Erythroblast (primary cell): ENCODE data around the gene DIPK2A.

Source experiments
- GATA1 ChIP-seq: IDR thresholded peaks from 2 replicates; pipeline ENCODE4 v1.6.1; 2011; ENCODE audit warnings: low read depth, mild to moderate bottlenecking, control low read depth, low read length, moderate library complexity
- POLR2A ChIP-seq: IDR thresholded peaks from 2 replicates; pipeline ENCODE4 v1.6.1; 2011; ENCODE audit warnings: mild to moderate bottlenecking, low read length

DNA sequence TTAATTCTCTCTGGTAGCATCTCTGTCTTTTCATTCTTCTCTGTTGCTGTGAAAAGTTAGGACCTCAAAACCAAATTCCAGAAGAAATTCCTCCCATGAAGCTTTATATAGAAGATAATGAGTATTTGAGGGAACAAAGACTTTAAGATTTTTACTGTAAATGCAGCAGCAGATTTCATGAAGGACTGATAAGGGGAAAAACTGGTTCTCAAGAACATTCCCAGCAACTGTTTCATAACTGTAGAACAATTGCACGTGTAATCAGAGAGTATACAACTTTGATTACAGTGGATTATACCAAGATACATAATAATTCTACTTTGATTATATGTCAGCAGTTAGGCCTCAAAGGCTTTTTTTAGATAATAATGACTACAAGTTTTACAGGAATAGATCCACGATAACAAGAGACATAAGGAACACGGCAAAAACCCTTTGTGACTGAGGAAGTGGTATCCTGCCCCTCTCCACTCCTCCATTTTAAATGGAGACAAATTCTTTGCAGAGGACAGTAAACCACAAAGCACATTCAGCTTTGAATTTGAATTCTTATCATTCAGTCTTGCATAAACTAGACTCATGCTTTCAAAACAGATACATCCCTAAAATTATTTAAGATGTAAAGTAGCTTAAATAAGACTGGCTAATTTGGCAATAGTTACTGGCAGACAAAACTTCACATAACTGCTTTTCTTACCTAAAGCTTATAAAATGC, 42.9 kb upstream of the DIPK2A start:
- TF ChIP-seq POLR2A (no peak), GATA1 (no peak)
